Measurements from ENCODE around the gene NELFCD. TPM values are rescaled to one million over a fixed set of nuclear protein-coding genes. Genes with fewer than 3 reads are reported as not detected.

The NELFCD gene
- total and polyA plus RNA-seq, 10 of the 15 experiments (the other 5 are each of a cell fraction or from before 2014, with no cell fraction given), result 8.9 to 109 (median 82.9) TPM

GRCh38 chr20:59025086-59025485 lies 44.0 kb downstream of the NELFCD start:
- Histone ChIP-seq H3K4me2 (ENCODE audit: control insufficient read depth, insufficient read depth) (no peak overlapping the region), H3K9ac (ENCODE audit: control insufficient read depth, insufficient read depth, low read length) (no peak overlapping the region), H3K27me3 (replicated peaks in 1 of 2; ENCODE audit: control insufficient read depth in 2 of 2, insufficient read depth in 2 of 2, low read length in 1 of 2) (no peaks in the 10 kb centered on the region), H3K4me1 (ENCODE audit: control insufficient read depth, insufficient read depth, low read length) (no peaks in the 10 kb centered on the region; the same call in 1 of the 2 replicates), H3K79me2 (ENCODE audit: control insufficient read depth, insufficient read depth, low read length) (peaks cover 34% of the 10 kb centered on the region), H2AFZ (ENCODE audit: control insufficient read depth, low read depth, low read length) (no peak overlapping the region), H3K27ac (ENCODE audit: control insufficient read depth, insufficient read depth) (no peak overlapping the region), H3K36me3 (ENCODE audit: control insufficient read depth in 2 of 2, insufficient read depth in 2 of 2, low read length in 1 of 2) (peaks cover 13 to 30% of the 10 kb centered on the region in 2 experiments), H3K4me3 (no peak overlapping the region), H3K9me3 (replicated peaks; ENCODE audit: control insufficient read depth, insufficient read depth, low read length) (no peaks in the 10 kb centered on the region), H4K20me1 (ENCODE audit: control insufficient read depth, insufficient read depth) (no peaks in the 10 kb centered on the region)
- ChIA-PET RAD21 (ENCODE audit: unreplicated experiment) (no interaction called here), SMC1A (ENCODE audit: uncharacterized antibody, unreplicated experiment) (interaction anchor here (0.8 kb wide), 1 partner anchor 14 kb away, joined by 3 read pairs; no protein-coding TSS in a partner anchor), CTCF (no interaction called here), POLR2A (interaction anchor here (0.7 kb wide), 1 partner anchor 145 kb away, joined by 3 read pairs; no protein-coding TSS in a partner anchor)
- 100% methylated on average over 2 of the region's 2 CpGs for WGBS (ENCODE audit: insufficient coverage, insufficient replicate concordance, low lambda C conversion rate, missing lambda C conversion rate)
- TF ChIP-seq SKIL (IDR thresholded peaks at IDR 0.05; ENCODE audit: low read depth, poor library complexity, severe bottlenecking) (no peak), PBX3 (IDR thresholded peaks at IDR 0.05; ENCODE audit: insufficient replicate concordance, low read depth, low read length) (no peak), DPF2 (IDR thresholded peaks at IDR 0.05) (no peak), MEF2B (IDR thresholded peaks at IDR 0.05; ENCODE audit: partially characterized antibody, poor library complexity, severe bottlenecking) (no peak), EED (IDR thresholded peaks at IDR 0.05; ENCODE audit: low read depth) (no peak), CEBPZ (IDR thresholded peaks at IDR 0.05; ENCODE audit: low read depth, low read length) (no peak), ZNF592 (IDR thresholded peaks at IDR 0.05) (no peak), STAT3 (IDR thresholded peaks at IDR 0.05; ENCODE audit: low read depth, low read length) (no peak), BHLHE40 (IDR thresholded peaks at IDR 0.05; ENCODE audit: borderline replicate concordance in 1 of 2, low read depth in 2 of 2, low read length in 1 of 2) (no peak)
- no peak for ATAC-seq
- no peak for DNase-seq (ENCODE audit: low read depth, low spot score)
- intact Hi-C loops (cut with micrococcal nuclease; ENCODE audit: unreplicated experiment), result no loop called here
- in situ Hi-C loops (cut with MboI), result no loop called here
- FAIRE-seq, result no peak
- BruUV-seq (replicated peaks), result no TSS peak
